BJ (cell line): ENCODE results near the gene NKAIN2. TPM values are rescaled to one million over a fixed set of nuclear protein-coding genes. Genes with fewer than 3 reads are reported as not detected.
"Not testable (repeated sequence)": the region's sequence is repeated elsewhere in the genome, so short reads cannot be mapped to it uniquely, and the experiment has no call there.

Experiments
- CTCF ChIA-PET: fragments of 350-600 bp; formaldehyde crosslinking; extraction: SDS; loops from one replicate; lab custom pipeline; 2021; ENCODE audit warnings: antibody characterized with exemption, inconsistent platforms; lab: Yijun Ruan, JAX
- POLR2A ChIA-PET: fragments of 300-600 bp; sonication (Branson Sonifier 250); formaldehyde crosslinking; extraction: SDS; loops from one replicate; lab custom pipeline; 2021; ENCODE audit warnings: antibody characterized with exemption; lab: Charles Lee
- DNase-seq: peaks from one replicate; pipeline ENCODE4 v3.0.0-alpha.2; 2011; ENCODE audit warnings: low read depth
- H3K27me3 ChIP-seq: 2 replicates; pipeline ENCODE4 v1.6.0; 2011; ENCODE audit warnings: low read length; ENCODE audit not compliant: control insufficient read depth, insufficient read depth
- H3K36me3 ChIP-seq: 2 replicates; pipeline ENCODE4 v1.5.1; 2011; ENCODE audit warnings: low read length; ENCODE audit not compliant: control insufficient read depth, insufficient read depth
- H3K4me3 ChIP-seq: 2 replicates; pipeline ENCODE4 v1.5.1; 2011; ENCODE audit warnings: low read depth, mild to moderate bottlenecking, control low read depth, low read length
- polyA plus RNA-seq: library from polyadenylated mRNA; depleted of rRNA; stranded (reverse); fragments of >200 nt; gene quantifications from 2 replicates; pipeline ENCODE4 v1.2.3, GENCODE V29; 2011
- TF ChIP-seq, protein P1 (sequence below): IDR thresholded peaks from 2 replicates; pipeline ENCODE4 v1.5.1; 2011; ENCODE audit warnings: low read depth, mild to moderate bottlenecking, control low read depth, inconsistent platforms, low read length, moderate library complexity; ENCODE audit not compliant: insufficient read depth

Gene NKAIN2
- polyA plus RNA-seq, 1 experiment, result not detected

- no peak for DNase-seq
- ChIA-PET CTCF (no interaction called here), POLR2A (no interaction called here)
- H3K36me3 ChIP-seq, result no peaks in the 10 kb centered on the region
- H3K27me3 ChIP-seq, result no peaks in the 10 kb centered on the region
- H3K4me3 ChIP-seq, result no peak overlapping the region
- TF ChIP-seq, protein P1, sequence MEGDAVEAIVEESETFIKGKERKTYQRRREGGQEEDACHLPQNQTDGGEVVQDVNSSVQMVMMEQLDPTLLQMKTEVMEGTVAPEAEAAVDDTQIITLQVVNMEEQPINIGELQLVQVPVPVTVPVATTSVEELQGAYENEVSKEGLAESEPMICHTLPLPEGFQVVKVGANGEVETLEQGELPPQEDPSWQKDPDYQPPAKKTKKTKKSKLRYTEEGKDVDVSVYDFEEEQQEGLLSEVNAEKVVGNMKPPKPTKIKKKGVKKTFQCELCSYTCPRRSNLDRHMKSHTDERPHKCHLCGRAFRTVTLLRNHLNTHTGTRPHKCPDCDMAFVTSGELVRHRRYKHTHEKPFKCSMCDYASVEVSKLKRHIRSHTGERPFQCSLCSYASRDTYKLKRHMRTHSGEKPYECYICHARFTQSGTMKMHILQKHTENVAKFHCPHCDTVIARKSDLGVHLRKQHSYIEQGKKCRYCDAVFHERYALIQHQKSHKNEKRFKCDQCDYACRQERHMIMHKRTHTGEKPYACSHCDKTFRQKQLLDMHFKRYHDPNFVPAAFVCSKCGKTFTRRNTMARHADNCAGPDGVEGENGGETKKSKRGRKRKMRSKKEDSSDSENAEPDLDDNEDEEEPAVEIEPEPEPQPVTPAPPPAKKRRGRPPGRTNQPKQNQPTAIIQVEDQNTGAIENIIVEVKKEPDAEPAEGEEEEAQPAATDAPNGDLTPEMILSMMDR, result no peak
These were observed 169.1 kb downstream of the NKAIN2 start for GRCh38 chr6:123972600-123973294.

GRCh38 chr6:123980311-123980710 lies 176.6 kb downstream of the NKAIN2 start:
- POLR2A ChIA-PET, result no interaction called here
- TF ChIP-seq, protein P1, result no peak
- Histone ChIP-seq H3K4me3 (no peak overlapping the region), H3K27me3 (no peaks in the 10 kb centered on the region), H3K36me3 (no peaks in the 10 kb centered on the region)
- no peak for DNase-seq
- CTCF ChIA-PET, result no interaction called here

DNA sequence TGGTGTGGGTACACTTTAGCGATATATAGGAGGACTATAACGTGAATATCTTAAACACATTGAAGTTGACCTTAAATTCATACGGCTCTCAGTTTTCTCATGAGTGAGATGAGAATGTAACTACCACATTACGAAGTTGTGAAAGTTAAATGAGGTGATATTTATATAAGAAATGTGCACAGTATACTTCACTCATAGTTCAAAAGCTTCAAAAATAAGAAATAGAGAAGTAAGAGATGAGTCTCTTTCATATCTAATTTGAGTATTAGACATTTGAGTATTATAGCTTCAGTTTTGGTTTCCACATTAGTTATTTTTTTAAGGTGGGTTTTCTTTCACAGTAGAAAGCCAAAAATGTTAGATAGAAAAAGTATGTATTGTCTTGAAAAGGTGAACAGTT lies 183.3 kb downstream of the NKAIN2 start:
- no peak overlapping the region for H3K4me3 ChIP-seq
- H3K27me3 ChIP-seq, result no peaks in the 10 kb centered on the region
- no peak for DNase-seq
- H3K36me3 ChIP-seq, result no peaks in the 10 kb centered on the region
- TF ChIP-seq, protein P1, result no peak
- CTCF ChIA-PET, result interaction anchor here (1.3 kb wide), 1 partner anchor 8 kb away, joined by 3 read pairs; no protein-coding TSS in a partner anchor
- POLR2A ChIA-PET, result no interaction called here

DNA sequence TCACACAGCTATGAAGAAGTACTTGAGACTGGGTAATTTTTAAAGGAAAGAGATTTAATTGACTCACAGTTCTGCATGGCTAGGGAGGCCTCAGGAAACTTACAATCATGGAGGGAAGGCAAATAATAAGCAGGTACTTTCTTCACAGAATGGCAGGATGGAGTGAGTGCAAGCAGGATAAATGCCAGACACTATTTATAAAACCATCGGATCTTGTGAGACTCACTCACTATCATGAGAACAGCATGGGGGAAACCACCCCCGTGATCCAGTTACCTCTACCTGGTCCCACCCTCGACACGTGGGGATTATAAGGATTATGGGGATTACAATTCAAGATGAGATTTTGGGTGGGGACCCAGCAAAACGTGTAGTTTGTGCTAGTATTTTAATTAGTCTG lies 186.3 kb downstream of the NKAIN2 start:
- H3K4me3 ChIP-seq, H3K36me3 ChIP-seq, CTCF ChIA-PET, H3K27me3 ChIP-seq, POLR2A ChIA-PET, DNase-seq: not testable (repeated sequence)

GRCh38 chr6:123990376-123990775 lies 186.7 kb downstream of the NKAIN2 start:
- Histone ChIP-seq H3K4me3 (no peak overlapping the region), H3K36me3 (no peaks in the 10 kb centered on the region), H3K27me3 (no peaks in the 10 kb centered on the region)
- no peak for DNase-seq
- TF ChIP-seq, protein P1, result no peak
- CTCF ChIA-PET, result no interaction called here
- POLR2A ChIA-PET, result no interaction called here

DNA sequence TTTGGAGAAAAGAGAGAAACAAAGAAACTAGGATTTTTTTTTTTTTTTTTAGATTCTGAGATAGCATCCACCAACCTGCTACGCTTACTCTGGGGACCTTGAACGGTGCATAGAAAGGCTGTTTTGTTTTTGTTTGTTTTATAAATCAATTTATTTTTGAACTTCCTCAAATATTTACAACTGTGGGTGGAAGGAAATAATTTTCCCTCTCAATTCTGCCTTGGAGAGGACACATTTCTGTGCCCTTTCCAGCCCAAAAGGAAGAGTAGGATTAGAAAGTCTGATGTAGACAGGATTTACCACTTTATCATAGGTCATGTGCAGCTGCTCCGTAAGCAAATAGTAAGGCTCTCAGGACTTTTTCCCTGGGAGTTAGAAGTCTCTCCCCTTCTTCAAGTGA lies 190.5 kb downstream of the NKAIN2 start:
- no peak for DNase-seq
- TF ChIP-seq, protein P1, result no peak
- Histone ChIP-seq H3K4me3 (no peak overlapping the region), H3K27me3 (no peaks in the 10 kb centered on the region), H3K36me3 (no peaks in the 10 kb centered on the region)
- ChIA-PET POLR2A (no interaction called here), CTCF (no interaction called here)
